HG02870 (cell line): ENCODE data around the gene SLC6A19.
"Not testable (repeated sequence)": the region's sequence is repeated elsewhere in the genome, so short reads cannot be mapped to it uniquely, and the experiment has no call there.

Experiments
- ATAC-seq: cut with Tn5 transposase; IDR thresholded peaks from one replicate; pipeline ENCODE4 v1.9.1; 2021; ENCODE audit warnings: mild to moderate bottlenecking, moderate library complexity; ENCODE audit not compliant: unreplicated experiment

Gene SLC6A19

DNA sequence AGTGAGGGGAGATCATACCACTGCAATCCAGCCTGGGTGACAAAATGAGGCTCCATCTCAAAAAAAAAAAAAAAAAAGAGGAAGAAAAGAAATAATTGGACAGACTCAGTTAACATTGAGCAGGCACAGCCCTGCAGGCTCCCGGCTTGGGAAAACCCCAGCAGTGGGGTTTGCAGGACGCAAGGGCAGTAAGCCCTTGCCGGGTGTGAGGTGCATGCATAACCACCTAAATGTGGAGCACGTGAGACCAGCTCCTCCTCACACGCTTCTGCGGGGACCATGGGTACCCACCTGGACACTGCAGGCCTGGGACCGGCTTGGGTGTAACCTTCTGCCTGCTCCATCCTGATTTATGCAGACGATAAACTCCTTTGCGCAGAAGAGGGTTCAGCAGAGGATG, 19.0 kb downstream of the SLC6A19 start:
- ATAC-seq, result no peak

DNA sequence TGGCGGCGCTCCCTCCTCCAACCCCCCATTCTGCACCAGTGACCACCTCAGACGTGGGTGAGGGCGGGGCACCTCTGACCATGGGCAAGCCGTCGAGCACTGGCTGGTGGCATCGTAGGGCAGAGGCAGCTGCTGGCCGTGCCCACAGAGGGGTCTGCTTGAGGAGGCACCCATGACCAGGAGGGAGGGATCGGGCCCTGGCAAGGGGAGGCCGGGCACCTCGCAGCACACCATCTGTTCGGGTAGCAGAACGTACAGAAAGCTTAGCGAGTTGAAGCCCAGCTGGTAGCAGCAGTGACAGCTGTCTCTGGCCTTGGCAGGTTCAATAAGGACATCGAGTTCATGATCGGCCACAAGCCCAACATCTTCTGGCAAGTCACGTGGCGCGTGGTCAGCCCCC, 19.4 kb downstream of the SLC6A19 start:
- no peak for ATAC-seq

DNA sequence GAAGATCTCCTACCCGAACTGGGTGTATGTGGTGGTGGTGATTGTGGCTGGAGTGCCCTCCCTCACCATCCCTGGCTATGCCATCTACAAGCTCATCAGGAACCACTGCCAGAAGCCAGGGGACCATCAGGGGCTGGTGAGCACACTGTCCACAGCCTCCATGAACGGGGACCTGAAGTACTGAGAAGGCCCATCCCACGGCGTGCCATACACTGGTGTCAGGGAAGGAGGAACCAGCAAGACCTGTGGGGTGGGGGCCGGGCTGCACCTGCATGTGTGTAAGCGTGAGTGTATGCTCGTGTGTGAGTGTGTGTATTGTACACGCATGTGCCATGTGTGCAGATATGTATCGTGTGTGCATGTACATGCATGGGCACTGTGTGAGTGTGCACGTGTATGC, 20.3 kb downstream of the SLC6A19 start:
- ATAC-seq, result no peak

DNA sequence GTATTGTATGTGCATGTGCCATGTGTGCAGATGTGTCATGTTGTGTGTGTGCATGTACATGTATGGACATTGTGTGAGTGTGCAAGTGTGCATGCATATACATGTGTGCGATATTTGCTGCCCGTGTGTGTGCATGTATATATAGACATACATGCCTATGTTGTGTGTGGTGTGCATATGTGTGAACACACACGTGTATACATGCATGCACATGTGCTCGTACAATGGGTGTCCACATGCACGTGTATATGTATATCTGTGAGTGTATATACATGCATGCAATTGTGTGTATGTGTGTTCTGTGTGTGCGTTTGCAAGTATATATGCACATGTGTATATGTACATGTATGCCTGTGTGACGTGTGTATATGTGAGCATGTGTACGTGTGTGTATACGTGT, 20.8 kb downstream of the SLC6A19 start:
- no peak for ATAC-seq

DNA sequence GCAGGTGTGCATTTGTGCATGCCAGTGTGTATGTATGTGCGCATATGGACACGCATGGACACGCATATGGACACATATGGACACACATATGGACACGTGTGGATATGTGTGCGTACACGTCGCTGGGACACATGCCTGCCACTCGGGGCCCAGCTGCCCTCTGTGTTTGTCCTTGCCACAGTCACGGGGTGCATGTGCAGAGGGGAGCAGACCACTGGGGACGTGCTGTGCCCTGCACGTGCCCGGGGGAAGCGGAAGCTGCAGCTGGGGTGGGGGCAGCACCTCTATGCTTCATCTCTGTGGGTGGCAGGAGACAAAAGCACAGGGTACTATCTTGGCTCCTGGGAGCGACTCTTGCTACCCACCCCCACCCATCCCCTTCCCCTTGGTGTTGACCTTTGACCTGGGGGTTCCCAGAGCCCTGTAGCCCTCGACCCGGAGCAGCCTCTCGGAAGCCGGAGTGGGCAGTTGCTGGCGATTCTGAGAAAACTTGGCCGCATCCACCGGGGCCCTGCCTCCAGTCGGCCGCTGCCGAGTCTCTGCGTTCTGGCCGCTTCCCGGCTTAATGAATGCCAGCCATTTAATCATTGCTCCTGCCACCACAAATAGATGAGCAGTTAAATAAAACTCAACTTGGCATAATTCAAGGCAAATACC, 21.4 kb downstream of the SLC6A19 start:
- ATAC-seq, result no peak

DNA sequence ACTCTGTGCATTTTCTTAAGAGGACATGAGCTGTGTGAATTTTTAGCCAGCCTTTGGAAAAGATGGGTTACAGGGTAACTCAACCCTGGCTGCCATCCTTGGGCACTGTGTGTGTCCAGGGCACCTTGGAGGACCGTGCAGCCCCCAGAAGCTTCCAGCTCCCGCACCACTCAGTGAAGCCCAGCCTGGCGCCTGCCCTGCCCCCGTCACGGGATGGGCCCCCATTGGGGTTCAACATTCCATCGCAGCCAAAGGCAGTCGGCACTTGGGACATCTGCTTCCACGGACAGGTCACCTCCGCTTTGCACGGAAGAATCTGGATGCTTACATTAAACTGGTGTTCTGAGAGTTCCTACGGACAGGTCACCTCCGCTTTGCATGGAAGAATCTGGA, 21.9 kb downstream of the SLC6A19 start:
- no peak for ATAC-seq

DNA sequence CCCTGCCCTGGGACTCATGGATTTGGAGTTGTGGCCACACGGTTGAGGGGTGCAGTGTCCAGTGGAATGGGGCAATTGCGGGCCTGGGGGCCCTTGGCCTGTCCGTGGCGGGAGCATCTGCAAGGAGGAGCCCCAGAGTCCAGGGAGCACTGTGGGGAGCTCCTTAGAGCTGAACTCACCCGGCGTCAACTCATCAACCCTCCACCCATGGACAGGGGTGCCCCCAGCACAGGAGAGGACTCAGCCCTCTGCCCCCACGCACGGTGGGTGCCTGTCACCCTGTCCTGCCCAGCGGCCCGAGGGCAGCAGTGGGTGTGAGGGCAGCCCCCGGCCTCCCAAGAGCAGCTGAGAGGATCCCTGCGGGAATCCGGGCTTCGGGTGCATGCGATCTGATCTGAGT, 23.2 kb downstream of the SLC6A19 start:
- ATAC-seq, result no peak

DNA sequence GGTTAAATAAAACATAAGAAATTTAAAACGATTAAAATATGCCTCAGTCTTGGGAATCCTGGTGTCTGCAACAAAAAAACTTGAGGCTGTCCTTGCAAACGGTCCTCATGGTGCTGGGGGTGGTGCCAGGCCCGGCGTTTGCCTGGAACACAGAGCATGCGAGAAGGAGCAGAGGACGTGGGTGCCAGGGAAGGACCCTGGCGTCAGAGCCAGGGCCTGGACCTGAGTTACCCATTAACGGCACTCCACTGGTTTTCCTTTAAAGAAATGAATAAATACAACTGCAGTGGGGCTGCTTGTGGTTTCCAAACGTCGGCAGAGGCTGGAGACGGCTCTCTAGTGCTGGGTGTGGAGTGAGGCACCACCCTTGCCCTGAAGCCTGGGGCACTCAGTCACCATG, 23.7 kb downstream of the SLC6A19 start, which contains the start of gene SLC6A18:
SLC6A18 (plus strand) TSS at position 301 of the 400 bp plus-strand sequence; CDS start at position 398, 97 bp downstream.
- ATAC-seq, result no peak

DNA sequence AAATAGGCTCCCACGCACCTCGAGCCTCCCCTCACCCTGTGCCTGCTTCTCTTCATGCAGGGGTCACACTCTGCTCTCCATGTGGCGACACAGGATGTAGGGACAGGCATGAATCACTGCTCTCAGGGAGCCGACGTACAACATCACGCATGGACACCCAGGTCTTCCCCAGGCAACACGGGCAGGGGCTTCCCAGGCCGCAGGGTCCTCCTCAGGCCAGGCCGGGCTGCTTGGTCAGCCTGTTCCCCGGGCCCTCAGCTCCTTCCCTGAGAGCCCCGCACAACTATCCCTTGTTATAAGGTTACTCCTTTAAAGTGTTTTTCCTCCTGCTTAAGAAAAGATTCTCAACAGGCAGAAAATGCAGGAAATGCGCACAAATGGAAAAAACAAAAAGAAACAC, 24.8 kb downstream of the SLC6A19 start:
- no peak for ATAC-seq

DNA sequence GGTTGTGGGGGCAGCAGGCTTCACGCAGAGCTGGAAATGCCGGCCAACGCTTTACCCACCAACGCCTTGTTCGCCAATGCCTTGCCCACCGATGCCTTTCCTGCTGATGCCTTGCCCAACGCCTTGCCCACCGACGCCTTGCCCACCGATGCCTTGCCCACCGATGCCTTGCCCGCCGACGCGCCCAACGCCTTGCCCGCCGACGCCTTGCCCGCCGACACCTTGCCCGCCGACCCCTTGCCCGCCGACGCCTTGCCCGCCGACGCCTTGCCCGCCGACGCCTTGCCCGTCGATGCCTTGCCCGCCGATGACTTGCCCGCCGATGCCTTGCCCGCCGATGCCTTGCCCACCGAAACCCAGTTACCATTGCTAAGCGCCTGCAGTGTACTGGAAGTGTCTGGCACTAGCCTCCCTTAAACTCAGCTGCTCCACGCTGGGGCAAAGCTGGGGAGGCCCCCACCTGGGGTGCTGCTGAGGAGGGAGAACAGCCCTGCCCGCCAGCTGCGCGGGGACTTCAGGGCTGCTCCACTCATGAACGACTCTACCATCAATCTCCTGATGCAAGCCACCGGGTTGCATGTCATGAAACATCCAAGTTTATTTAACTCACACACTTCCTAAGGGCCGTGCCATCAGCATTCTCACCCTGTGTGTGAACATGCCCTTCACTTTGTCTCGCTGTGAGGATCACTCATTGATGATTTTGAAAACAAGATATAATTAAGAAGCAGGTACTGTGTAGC, 25.6 kb downstream of the SLC6A19 start:
- ATAC-seq, result no peak

DNA sequence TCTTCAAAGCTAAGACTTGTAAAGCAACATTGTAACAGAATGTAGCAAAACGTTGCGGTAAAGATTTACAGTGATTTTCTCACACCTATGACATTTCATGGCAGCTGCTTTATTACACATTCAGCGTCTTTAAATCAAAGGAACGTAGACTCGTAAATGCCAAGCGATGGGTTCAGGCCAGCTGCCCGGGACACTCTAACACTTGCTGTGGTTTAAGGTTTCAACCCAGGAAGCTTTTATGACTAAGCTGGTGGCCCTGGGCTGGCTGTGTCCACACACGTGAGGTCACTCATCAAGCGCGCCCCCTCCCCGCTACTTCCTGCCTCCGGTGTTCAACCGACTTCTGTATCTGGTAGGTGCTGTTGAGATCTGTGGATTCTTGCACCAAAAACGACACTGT, 26.3 kb downstream of the SLC6A19 start:
- ATAC-seq, result no peak

DNA sequence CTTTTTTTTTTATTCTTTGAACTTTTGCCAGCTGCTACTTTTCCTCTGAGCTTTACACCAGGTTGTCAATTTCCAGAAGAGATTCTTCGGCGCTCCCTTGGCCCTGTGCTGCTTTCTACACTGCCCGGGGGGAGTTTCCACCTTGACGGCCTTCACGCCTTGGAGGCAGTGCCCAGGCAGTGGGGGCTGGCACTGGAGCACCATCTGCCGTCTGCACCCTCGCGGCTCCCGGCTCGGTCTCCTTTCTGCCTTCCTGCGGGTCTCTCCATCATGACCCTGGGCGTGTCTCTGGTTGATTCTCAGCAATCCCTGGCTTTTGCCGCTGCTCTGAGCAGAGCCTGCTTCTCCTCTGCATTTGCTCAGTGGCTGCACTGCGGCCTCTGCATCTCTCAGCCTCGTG, 26.7 kb downstream of the SLC6A19 start:
- no peak for ATAC-seq

DNA sequence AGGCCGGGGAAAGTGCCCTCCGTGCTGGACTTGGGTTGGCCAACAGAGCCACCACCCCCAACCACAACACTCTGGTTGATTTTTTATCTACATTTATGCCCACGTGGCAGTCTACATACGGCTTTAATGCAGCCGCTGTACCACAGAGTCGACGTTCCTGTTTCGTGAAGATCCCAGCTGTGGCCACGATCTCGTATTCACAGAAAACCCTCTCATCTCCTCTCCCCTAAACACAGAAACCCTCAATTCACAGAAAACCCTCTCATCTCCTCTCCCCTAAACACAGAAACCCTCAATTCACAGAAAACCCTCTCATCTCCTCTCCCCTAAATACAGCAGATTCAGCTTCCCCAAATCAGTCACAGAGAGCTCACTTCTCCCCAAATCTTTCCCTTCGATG, 27.6 kb downstream of the SLC6A19 start:
- not testable (repeated sequence) for ATAC-seq

DNA sequence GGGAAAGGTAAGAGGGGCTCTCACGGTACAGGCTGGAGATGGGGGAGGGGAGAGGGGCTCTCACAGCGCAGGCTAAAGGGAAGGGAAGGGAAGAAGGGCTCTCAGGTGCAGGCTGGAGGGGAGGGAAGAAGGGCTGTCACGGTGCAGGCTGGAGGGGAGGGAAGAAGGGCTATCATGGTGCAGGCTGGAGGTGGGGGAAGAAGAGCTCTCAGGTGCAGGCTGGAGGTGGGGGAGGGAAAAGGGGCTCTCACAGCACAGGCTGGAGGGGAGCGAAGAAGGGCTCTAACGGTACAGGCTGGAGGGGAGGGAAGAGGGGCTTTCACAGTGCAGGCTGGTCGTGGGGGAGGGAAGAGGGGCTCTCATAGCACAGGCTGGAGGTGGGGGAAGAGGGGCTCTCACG, 28.4 kb downstream of the SLC6A19 start:
- ATAC-seq, result no peak

DNA sequence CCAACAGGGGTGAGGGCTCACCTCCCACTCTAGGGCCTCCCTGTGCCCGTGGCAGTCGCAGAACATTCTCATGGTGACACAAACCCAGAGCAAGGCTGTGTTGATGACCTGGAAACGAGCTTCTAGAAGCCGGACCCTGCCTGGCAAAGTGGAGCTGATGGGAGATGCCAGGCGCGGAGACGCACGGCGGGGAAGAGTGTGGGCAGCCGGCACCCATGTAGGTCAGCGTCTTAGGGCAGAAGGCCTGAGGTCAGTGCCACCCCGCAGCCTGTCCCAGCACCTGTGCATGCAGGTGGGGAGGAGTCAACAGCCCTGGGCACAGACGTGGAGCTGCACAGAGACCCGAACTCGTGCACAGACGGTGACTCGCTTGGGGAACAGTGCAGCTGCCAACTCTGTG, 29.2 kb downstream of the SLC6A19 start:
- no peak for ATAC-seq

DNA sequence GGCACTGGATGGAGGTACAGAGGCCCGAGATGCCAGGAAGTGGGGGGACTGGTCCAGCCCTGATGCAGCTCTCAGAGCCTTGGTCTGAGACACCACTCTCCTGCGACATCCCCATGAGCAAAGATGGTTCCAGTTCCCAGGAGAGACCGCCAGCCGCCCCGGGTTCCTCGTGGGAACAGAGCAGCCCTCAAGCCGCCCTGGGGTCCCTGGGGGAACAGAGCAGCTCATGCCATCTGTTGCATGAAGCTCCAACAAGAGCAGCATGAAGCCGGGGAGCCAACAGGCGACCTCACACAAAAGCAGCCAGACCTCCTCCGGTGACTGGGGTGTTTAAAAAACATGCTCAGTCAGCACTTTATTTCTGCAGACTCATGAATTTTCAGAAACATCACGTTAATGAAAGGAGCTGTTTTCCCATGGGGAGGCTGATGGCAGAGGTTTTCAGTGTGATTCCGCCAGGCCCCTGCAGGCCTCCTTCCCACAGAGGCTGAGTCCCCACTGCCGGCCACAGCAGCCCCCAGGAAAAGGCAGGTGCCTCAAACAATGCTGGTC, 30.0 kb downstream of the SLC6A19 start:
- no peak for ATAC-seq

DNA sequence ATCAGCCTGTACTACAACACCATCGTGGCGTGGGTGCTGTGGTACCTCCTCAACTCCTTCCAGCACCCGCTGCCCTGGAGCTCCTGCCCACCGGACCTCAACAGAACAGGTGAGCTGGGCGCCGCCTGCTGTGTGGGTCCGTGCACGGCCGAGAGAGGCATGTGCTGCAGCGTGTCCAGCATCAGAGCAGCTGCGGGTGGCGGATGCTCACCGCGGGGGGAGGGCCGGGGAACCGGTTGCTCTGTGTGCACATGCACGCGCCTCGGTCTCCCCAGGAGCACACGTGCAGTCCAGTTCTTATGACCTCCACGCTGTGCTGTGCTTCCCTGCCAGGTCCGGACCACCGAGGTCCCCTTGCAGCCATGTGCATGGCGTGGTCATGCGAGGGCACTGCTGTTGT, 31.4 kb downstream of the SLC6A19 start:
- ATAC-seq, result no peak

DNA sequence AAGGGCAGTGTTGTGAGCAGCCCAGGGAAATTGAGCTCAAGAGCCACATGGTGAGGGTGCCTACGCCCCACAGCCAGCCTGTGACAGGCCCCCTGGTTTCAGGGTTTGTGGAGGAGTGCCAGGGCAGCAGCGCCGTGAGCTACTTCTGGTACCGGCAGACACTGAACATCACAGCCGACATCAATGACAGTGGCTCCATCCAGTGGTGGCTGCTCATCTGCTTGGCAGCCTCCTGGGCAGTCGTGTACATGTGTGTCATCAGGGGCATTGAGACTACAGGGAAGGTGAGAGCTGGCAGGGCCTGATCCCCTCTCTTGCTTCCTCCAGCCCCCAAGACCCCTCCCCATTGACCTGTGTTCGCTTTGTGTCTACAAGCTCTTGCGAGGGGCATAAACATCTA, 34.0 kb downstream of the SLC6A19 start:
- no peak for ATAC-seq

DNA sequence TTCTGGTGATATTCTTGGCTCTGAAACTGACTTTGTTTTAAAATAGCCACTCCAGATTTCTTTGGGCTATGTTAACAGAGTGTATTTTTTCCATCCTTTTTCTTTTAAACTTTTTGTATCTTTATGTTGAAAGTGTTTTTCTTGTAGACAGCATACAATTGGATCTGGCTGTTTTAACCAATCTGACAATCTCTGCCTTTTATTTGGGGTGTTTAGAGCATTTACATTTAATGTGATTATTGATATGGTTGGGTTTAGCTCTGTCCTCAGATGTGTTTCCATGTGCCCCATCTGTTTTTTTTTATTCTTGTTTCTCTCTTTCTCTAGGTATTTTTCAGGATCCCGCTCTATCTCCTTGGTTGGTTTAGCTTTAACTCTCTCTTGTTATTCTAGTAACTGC, 34.4 kb downstream of the SLC6A19 start:
- ATAC-seq, result no peak

DNA sequence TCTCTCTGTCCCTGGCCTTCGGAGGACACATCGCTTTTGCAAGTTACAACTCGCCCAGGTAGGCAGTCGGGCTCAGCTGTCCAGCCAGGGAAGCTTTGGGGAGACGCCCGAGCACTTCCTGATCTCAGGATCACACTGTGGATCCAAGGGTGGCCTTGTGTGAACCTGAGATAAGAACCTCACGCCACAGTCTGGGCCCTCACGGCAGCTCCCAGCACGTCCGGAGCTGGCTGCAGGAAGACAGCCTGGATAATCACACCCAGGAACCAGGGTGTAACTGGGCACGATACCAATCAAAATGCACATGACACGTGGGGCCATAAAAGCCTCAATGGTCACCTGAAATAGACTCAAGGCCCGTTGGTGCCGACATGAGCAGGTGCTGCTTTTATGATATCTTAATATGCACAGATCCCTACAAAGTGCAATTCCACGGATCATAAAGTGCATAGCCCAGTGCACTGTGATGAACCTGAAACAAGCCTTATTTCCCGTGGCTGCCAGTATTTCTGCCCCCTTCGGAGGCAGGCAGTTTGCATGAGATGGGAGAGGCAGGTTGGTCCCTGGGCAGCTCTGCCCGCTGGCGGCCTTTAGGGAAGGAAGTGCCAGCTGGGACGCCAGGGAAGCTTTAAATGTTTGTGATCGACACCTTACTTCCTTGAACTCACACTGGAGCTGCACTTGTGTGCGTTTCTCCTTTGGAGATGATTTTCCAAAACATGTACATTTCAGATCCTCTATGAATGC, 38.3 kb downstream of the SLC6A19 start:
- no peak for ATAC-seq

DNA sequence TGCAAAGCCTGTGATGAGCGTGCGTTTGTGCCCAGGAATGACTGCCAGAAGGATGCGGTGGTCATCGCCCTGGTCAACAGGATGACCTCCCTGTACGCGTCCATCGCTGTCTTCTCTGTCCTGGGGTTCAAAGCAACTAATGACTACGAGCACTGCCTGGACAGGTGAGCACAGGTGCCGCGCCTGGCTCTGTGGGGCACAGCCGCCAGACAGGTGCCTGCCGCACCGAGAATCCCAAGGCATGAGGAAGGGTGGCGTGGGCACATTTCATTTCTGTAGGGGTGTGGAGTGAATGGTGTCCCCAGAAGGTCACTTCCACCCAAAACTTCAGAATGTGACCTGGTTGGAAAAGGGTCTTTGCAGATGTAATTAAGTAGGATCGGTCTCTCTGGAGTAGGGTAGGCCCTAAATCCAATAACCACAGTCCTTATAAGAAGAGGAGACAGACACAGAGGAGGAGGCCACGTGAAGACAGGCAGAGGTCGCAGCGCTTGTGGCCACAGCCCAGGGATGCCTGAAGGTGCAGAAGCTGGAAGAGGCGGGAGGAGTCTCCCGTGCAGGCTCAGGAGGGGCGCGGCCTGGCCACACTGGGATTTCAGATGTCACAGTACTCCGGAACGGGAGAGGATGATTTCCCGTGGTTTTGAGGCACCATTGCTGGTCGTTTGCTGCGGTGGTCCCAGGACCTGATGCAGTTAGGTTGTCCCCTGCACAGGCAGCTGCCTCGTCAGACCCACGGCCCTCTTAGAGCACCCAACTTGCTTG, 39.3 kb downstream of the SLC6A19 start:
- ATAC-seq, result no peak
